ENCODE measurements around the gene PMFBP1.

Gene PMFBP1

DNA sequence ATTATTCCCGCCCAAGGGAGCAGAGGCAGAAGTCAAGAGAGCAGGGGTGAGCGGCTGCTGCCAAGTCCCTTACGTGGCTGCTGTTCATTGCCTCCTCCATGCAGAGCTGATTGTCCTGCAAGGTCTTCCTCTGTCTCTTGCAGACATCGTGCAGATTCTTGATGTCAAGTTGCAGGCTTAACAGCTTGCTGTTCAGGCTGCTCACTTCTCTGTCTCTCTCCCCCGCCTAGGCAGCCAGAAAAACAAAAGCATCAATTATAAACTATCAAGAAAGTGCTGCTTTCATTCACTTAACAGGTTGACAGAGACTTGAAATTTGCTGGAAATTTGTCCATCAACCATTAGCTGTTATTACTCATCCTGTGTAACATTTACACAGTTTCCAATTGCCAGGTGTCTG lies 7.3 kb downstream of the PMFBP1 start:
- Mint-ChIP-seq H3K9me3 (no peaks in the 10 kb centered on the region), H3K27me3 (peaks cover 5% of the 10 kb centered on the region), H3K36me3 (peaks cover 1% of the 10 kb centered on the region), H3K4me1 (no peaks in the 10 kb centered on the region), H3K27ac (no peak overlapping the region), H3K4me3 (no peak overlapping the region)

DNA sequence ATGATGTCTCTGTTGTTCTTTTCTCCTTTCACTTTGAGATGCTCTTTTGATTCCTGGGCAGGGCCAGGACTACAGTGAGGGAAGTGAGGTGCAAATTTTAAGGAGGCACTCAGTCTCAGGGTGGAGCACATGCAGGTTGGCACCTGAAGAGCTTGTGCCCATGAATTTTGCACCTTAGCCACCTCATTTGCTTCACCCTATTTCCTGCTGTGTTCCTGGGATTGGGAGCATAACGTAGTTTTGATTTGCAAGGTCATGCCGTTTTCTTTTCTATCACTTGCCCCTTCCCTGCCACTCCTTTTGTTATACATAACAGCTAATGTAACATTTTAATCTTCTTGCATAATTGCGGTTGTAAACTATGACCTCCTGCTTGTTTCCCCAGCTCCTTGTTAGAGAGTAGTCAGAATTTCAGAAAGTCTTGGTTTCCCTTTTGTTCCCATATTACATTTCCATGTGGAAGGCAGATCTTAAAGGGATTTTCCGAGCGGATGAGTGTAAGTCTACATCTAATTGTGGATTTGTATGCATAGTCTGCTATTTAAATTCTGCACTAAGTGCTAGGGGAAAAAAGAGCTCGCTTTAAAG lies 9.8 kb downstream of the PMFBP1 start:
- H3K27me3 Mint-ChIP-seq = peaks cover 5% of the 10 kb centered on the region
- H3K4me3 Mint-ChIP-seq = no peak overlapping the region
- no peaks in the 10 kb centered on the region for H3K4me1 Mint-ChIP-seq
- peaks cover 1% of the 10 kb centered on the region for H3K36me3 Mint-ChIP-seq
- no peak overlapping the region for H3K27ac Mint-ChIP-seq
- H3K9me3 Mint-ChIP-seq = no peaks in the 10 kb centered on the region

DNA sequence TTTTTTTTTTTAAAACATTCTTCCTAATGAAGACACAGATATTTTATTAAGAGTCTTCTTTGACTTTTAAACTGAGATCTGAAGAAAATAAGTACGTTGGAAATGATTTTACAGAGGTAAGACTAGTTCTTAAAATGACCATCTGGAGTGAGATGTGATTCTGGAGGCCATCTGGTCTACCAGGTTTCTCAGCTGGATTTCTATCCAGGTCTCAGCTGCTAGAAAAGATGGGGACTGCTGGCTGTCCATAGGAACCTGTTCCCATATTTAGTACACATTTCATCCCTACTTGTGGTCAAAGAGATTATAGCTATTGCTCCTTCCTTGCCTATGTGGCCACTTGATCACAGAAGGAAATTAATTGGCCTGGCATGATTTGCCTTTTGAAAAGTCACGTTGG lies 12.2 kb downstream of the PMFBP1 start:
- no peak overlapping the region for H3K4me3 Mint-ChIP-seq
- H3K9me3 Mint-ChIP-seq = no peaks in the 10 kb centered on the region
- no peak overlapping the region for H3K27ac Mint-ChIP-seq
- H3K36me3 Mint-ChIP-seq = no peaks in the 10 kb centered on the region
- H3K4me1 Mint-ChIP-seq = no peaks in the 10 kb centered on the region
- H3K27me3 Mint-ChIP-seq = peaks cover 1% of the 10 kb centered on the region

DNA sequence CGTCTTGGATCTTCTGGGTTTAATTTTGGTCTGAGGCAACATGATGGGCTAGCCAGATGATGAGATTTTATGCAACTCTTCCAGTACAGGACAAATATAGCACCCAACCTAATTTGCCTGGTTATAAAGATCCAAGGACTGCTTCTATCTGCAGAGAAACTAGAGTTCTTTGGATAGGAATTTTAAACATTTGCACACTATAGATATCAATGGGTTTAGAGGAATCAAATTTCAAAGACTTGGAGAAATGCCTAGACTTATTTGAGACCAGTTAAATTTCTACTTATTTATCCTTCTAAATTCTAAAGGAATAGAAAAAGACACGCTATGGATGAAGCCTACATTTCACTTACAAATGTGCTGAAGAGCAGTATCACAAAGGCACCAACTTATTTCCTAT lies 12.6 kb downstream of the PMFBP1 start:
- Mint-ChIP-seq H3K36me3 (no peaks in the 10 kb centered on the region), H3K27me3 (peaks cover 1% of the 10 kb centered on the region), H3K27ac (no peak overlapping the region), H3K4me3 (no peak overlapping the region), H3K4me1 (no peaks in the 10 kb centered on the region), H3K9me3 (no peaks in the 10 kb centered on the region)

DNA sequence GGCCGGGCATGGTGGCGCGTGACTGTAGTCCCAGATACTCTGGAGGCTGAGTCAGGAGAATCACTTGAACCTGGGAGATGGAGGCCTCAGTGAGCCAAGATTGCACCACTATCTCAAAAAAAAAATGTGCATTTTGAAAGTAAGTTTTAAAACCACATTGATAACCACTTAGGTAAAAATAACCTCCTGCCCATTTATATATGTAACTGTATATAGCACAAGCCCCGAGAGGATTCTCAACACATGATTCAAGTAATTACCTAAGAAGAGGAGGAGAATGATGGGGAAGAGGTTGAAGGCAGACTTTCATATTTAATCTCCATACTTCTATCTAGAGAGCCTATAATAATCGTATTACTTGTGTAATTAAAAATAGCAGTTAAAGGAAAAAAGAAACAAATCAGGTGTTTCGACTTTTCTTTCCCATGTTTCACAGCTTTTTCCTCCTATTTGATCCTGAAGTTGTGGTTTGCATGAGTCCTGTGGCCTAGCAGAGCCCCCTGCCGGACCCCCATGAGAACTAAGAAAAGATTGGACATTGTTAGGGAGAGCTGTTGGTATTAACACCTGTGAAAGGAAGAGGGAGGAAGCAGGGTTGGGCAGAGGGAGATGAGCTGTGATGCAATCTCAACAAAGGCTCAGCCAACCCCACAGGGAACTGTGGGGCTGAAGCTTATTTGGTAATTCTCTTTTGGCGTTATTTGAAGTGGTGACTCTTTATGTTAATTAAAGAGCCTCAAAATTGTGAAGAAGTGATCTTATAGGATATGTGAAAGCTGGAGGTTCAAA lies 22.1 kb downstream of the PMFBP1 start:
- Mint-ChIP-seq H3K36me3 (no peaks in the 10 kb centered on the region), H3K9me3 (no peaks in the 10 kb centered on the region), H3K4me1 (no peaks in the 10 kb centered on the region), H3K27ac (no peak overlapping the region), H3K27me3 (peaks cover 4% of the 10 kb centered on the region), H3K4me3 (no peak overlapping the region)

DNA sequence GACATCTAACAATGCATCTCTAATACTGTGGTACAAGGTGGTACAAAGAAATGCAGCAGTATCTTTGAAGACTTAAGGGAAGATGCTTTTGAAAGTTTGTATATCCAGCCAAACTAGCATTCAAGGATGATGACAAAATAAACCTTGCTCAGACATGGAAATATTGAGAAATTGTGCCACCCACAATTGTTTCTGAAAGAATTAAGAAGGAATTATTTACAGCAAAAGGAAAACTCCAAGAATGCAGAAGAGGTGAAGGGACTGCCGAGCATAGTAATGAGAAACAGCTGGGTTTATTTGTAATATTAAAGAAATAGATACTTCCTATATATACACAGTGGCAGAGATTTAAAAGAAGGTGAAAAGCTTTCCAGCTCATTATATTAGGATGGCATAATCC lies 29.5 kb downstream of the PMFBP1 start:
- no peaks in the 10 kb centered on the region for H3K4me1 Mint-ChIP-seq
- H3K27ac Mint-ChIP-seq = no peak overlapping the region
- H3K27me3 Mint-ChIP-seq = peaks cover 10% of the 10 kb centered on the region

DNA sequence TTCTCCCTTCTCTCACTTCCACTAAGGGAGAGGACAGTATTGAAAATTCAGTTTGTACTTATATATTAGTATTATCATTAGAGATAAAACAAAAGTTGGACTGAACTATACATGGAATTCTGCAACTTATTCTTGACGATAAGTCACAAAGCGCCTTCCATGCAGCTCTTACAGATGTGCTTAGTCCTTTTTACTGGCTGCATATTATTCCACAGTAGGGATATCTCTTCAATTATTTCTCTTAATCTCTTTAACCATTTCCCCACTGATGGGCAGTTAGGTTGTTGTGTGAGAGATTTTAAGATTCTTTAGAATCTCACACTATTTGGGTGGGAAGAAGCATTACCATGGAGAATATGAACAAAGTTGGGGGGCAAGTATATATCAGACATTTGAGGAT lies 32.0 kb downstream of the PMFBP1 start:
- no peaks in the 10 kb centered on the region for H3K9me3 Mint-ChIP-seq
- no peak overlapping the region for H3K4me3 Mint-ChIP-seq
- H3K4me1 Mint-ChIP-seq = no peaks in the 10 kb centered on the region
- peaks cover 6% of the 10 kb centered on the region for H3K27me3 Mint-ChIP-seq
- H3K27ac Mint-ChIP-seq = no peak overlapping the region
- H3K36me3 Mint-ChIP-seq = peaks cover 3% of the 10 kb centered on the region

More for the DNA sequence above, 29.5 kb downstream of the PMFBP1 start:
- peaks cover 3% of the 10 kb centered on the region for H3K36me3 Mint-ChIP-seq
- no peak overlapping the region for H3K4me3 Mint-ChIP-seq
- H3K9me3 Mint-ChIP-seq = no peaks in the 10 kb centered on the region

DNA sequence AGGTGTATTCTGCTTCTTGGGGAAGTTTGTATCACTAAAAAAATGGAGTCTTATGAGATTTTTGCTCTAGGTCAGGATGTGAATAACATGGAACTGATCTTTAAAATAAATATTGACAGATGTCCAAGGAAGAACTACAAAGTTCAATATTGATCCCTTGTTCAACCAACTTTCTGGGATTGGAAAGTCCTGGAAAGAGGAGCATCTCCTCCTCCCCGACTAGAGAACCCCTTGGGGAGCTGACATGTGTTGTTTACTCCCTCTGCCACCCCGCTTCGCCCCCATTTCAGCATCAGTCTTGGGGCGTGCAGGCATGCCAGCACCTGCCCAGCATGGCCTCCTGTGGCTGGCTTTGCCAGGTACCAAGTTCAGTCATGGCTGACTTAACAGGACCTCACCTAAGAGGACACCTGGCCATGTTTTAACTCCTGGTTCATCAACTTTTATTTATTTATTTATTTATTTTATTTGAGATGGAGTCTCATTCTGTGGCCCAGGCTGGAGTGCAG lies 33.8 kb downstream of the PMFBP1 start:
- Mint-ChIP-seq H3K4me3 (no peak overlapping the region), H3K36me3 (peaks cover 2% of the 10 kb centered on the region), H3K9me3 (no peaks in the 10 kb centered on the region), H3K4me1 (no peaks in the 10 kb centered on the region), H3K27me3 (peaks cover 5% of the 10 kb centered on the region), H3K27ac (no peak overlapping the region)

DNA sequence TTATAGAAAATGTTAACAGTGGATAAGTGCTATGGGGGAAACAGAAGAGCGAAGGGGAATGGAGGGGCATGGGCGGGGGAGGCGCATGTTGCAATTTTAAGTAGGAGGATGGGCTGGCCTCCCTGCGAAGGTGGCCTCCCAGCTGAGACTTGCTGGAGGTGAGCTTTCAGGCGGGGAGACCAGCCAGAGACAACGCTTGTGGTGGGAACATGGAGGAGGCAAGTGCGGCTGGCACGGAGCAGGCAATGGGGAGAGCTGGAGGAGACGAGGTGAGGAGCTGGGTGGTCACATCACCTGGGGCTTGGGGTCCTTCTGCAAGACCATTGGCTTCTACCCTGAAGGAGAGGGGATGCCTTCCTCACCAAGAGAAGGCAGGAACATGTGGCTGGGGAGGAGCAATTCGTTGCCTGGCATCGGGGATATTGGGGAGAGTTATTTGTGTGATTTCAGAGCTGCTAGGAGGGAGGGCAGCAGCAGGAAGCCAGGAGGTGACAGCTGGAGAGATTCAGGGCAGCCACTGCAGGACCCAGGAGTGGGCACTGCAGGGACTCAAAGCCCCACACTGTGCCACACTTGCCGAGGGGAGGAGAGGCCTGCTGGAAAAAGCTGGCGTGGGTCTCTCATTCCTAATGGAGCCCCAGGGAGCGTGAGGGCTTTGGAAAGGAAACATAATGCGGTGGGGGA lies 34.4 kb downstream of the PMFBP1 start:
- Mint-ChIP-seq H3K4me3 (no peak overlapping the region), H3K27me3 (peaks cover 3% of the 10 kb centered on the region), H3K4me1 (no peaks in the 10 kb centered on the region), H3K9me3 (no peaks in the 10 kb centered on the region), H3K36me3 (no peaks in the 10 kb centered on the region), H3K27ac (no peak overlapping the region)

DNA sequence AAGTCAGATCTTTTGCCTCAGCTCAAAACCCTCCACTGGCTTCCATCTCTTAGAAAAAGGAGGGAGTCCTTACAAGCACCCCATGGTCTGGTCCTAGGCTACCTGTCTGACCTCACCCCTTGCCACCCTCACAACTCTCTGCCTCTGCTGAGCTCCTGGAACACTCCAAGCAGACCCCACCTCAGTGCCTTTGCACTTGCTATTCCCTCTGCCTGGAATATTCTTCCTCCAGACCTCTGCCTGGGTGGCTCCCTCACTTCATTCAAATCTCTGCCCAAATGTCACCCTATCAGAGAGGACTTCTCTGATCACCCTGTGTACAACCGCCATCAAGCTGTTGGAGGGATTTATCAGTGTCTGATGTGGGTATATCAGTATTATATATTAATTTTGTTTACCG lies 37.4 kb downstream of the PMFBP1 start:
- no peaks in the 10 kb centered on the region for H3K4me1 Mint-ChIP-seq
- H3K27ac Mint-ChIP-seq = no peak overlapping the region
- no peaks in the 10 kb centered on the region for H3K27me3 Mint-ChIP-seq

DNA sequence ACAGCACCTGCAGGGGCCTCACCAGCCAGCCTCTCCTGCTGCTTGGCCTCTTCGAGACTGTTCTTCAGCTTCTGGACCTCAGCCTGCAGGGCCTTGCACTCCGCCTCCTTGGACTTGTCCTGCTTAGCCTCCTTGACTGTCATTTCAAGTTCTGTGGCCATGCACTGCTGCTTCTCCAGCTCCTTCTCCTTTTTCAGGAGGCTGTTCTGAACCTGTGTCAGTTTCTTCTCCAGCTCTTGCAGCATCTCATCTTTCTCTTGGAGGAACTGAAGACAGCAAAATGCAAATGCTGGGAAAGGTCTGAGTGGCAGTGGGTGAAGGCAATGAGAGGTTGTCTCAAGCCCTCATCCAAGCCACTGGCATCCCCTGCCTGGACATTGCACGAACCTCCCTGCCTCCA lies 39.2 kb downstream of the PMFBP1 start:
- no peak overlapping the region for H3K4me3 Mint-ChIP-seq
- H3K4me1 Mint-ChIP-seq = no peaks in the 10 kb centered on the region
- no peaks in the 10 kb centered on the region for H3K27me3 Mint-ChIP-seq
- no peak overlapping the region for H3K27ac Mint-ChIP-seq
- no peaks in the 10 kb centered on the region for H3K36me3 Mint-ChIP-seq
- H3K9me3 Mint-ChIP-seq = no peaks in the 10 kb centered on the region

More for the DNA sequence above, 37.4 kb downstream of the PMFBP1 start:
- H3K9me3 Mint-ChIP-seq = no peaks in the 10 kb centered on the region
- H3K4me3 Mint-ChIP-seq = no peak overlapping the region
- H3K36me3 Mint-ChIP-seq = no peaks in the 10 kb centered on the region

DNA sequence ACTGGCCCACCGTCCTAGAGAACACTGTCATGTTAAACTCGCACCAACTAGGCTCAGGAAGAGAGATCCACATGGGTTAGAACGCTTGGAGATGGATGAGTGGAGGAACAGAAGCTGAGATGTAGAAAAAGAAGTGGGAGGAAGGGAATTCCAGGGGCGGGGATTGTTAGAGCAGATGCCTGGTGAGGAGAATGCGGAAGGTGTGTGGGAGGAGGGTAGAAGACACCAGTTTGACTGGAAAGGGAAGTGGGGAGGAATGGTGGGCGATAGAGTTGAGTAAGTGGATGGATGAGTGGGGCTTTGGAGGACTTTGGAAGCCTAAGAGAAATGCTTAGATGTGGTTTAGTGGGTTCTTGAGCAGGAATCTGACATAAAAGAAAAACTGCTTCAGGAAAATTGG lies 40.9 kb downstream of the PMFBP1 start:
- H3K4me3 Mint-ChIP-seq = no peak overlapping the region
- H3K36me3 Mint-ChIP-seq = no peaks in the 10 kb centered on the region
- no peaks in the 10 kb centered on the region for H3K27me3 Mint-ChIP-seq
- no peaks in the 10 kb centered on the region for H3K4me1 Mint-ChIP-seq
- no peak overlapping the region for H3K27ac Mint-ChIP-seq
- no peaks in the 10 kb centered on the region for H3K9me3 Mint-ChIP-seq

DNA sequence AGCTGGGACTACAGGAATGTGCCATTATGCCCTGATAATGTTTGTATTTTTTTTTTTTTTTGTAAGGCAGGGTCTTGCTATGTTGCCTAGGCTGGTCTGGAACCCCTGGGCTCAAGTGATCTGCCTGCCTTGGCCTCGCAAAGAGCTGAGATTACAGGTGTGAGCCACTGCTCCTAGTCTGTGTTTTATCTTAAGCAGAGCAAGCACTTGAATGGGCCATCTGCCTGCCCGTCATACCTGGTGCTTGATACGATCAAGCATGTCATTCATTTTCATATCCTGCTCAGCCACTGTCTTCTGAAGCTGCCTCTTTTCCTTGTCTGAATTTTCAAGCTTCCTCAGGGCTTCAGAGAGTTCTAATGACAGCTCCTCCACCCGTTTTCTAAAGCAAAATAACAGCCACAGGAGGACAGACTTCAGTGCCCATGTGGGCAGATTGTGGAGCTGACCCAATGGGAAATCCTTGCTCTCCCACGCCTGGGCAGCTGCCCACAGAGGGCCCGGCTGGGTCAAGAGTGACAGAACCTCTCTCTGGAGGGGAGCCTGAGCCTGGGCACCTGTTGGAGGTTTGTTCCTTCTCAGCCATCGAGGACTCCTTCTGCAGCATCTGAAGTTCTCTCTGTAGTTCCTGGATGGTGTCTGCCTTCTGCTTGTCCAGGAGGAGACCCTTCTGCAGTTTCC lies 41.8 kb downstream of the PMFBP1 start:
- no peak overlapping the region for H3K27ac Mint-ChIP-seq
- no peak overlapping the region for H3K4me3 Mint-ChIP-seq
- no peaks in the 10 kb centered on the region for H3K36me3 Mint-ChIP-seq
- no peaks in the 10 kb centered on the region for H3K27me3 Mint-ChIP-seq
- H3K9me3 Mint-ChIP-seq = no peaks in the 10 kb centered on the region
- H3K4me1 Mint-ChIP-seq = no peaks in the 10 kb centered on the region

DNA sequence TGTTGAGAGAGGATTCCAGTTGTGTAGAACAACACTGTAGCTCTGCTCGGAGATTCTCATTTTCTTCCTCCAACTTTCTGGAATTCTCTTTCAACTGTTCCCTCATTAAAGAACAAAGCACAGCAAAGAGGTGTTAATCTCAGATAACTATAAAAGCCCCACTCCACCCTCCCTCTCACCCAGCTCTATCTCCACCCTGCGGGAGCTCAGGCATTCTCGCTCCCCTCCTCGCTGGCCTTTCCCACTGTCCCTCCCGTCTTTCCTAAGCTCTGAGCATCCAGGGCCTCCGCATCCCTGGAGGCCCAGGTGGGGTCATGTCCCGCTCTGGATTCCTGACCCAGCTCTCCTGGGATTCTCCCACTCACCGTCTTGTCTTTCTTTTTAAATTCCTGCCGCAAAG lies 43.3 kb downstream of the PMFBP1 start:
- H3K9me3 Mint-ChIP-seq = no peaks in the 10 kb centered on the region
- no peaks in the 10 kb centered on the region for H3K4me1 Mint-ChIP-seq
- no peaks in the 10 kb centered on the region for H3K27me3 Mint-ChIP-seq
- no peak overlapping the region for H3K27ac Mint-ChIP-seq
- H3K36me3 Mint-ChIP-seq = no peaks in the 10 kb centered on the region
- no peak overlapping the region for H3K4me3 Mint-ChIP-seq

DNA sequence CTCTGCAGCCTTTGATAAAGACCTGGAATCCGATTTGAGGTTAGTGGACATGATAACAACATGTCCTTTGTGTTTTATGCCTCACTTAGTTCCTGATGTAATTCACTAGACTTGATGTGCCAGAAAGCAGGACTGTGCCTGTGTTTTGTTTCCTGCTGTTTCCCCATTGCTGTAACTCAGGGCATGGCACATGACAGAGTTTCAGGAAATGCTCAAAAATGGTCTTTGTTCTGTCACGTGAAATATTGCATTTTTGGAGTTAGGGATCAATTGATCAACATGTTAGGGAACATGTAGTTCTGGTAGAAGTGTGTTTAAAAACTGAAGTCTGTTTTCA lies 45.6 kb downstream of the PMFBP1 start:
- H3K36me3 Mint-ChIP-seq = no peaks in the 10 kb centered on the region
- no peaks in the 10 kb centered on the region for H3K27me3 Mint-ChIP-seq
- no peak overlapping the region for H3K4me3 Mint-ChIP-seq
- H3K4me1 Mint-ChIP-seq = no peaks in the 10 kb centered on the region
- no peaks in the 10 kb centered on the region for H3K9me3 Mint-ChIP-seq
- H3K27ac Mint-ChIP-seq = no peak overlapping the region
